GM23338 (cell line): ENCODE results near the gene MINDY3. TPM values are rescaled to one million over a fixed set of nuclear protein-coding genes. Genes with fewer than 3 reads are reported as not detected.

Source experiments
- ATAC-seq: fragments of 200-7000 bp; cut with Tn5 transposase; 3 replicates; pipeline ENCODE4 v1.9.1; 2020
- DNase-seq: peaks from one replicate; pipeline ENCODE4 v3.0.0-alpha.2; 2015; ENCODE audit warnings: low spot score
- H2AFZ ChIP-seq: fragments of 200-600 bp; sonication (generic); 2 replicates; pipeline ENCODE4 v1.8.0; 2016; ENCODE audit warnings: antibody characterized with exemption, mild to moderate bottlenecking, moderate library complexity
- H3F3A ChIP-seq: fragments of 200-600 bp; sonication (generic); replicated peaks from 2 replicates; pipeline ENCODE4 v1.8.0; 2017; ENCODE audit warnings: antibody characterized with exemption, mixed run types, low read depth
- H3K27ac ChIP-seq: fragments of 200-600 bp; sonication (generic); 2 replicates; pipeline ENCODE4 v1.6.1; 2016; ENCODE audit warnings: low read depth
- H3K27me3 ChIP-seq: fragments of 200-600 bp; sonication (generic); 2 replicates; pipeline ENCODE4 v1.8.0; 2016; ENCODE audit warnings: mild to moderate bottlenecking, mixed run types, moderate library complexity; ENCODE audit not compliant: insufficient read depth
- H3K36me3 ChIP-seq: fragments of 200-600 bp; sonication (generic); 2 replicates; pipeline ENCODE4 v1.8.0; 2016; ENCODE audit warnings: mild to moderate bottlenecking; ENCODE audit not compliant: insufficient read depth
- H3K4me1 ChIP-seq: fragments of 200-600 bp; sonication (generic); 2 replicates; pipeline ENCODE4 v1.8.0; 2016; ENCODE audit warnings: mild to moderate bottlenecking, moderate library complexity; ENCODE audit not compliant: insufficient read depth
- H3K4me2 ChIP-seq: fragments of 200-600 bp; sonication (generic); 2 replicates; pipeline ENCODE4 v1.7.1; 2017; ENCODE audit warnings: mixed run types
- H3K4me3 ChIP-seq: fragments of 200-600 bp; sonication (generic); 2 replicates; pipeline ENCODE4 v1.6.1; 2016; ENCODE audit warnings: mixed run types
- H3K79me2 ChIP-seq: fragments of 200-600 bp; sonication (generic); replicated peaks from 2 replicates; pipeline ENCODE4 v1.8.0; 2017; ENCODE audit warnings: mild to moderate bottlenecking; ENCODE audit not compliant: insufficient read depth
- H3K9me2 ChIP-seq: fragments of 200-600 bp; sonication (generic); 2 replicates; pipeline ENCODE4 v1.8.0; 2017; ENCODE audit not compliant: insufficient read depth
- H4K20me1 ChIP-seq: fragments of 200-600 bp; sonication (generic); replicated peaks from 2 replicates; pipeline ENCODE4 v1.8.0; 2017; ENCODE audit warnings: mild to moderate bottlenecking; ENCODE audit not compliant: insufficient read depth
- H3K27ac Mint-ChIP-seq: 2 replicates; pipeline ENCODE4 v1.8.0; 2020; ENCODE audit warnings: inconsistent platforms, mild to moderate bottlenecking, moderate library complexity, mixed read lengths
- H3K27me3 Mint-ChIP-seq: 3 replicates; pipeline ENCODE4 v1.8.0; 2022; ENCODE audit warnings: low read depth, mild to moderate bottlenecking, moderate library complexity, mixed read lengths, inconsistent platforms; ENCODE audit not compliant: insufficient read depth, poor library complexity
- H3K36me3 Mint-ChIP-seq: 3 replicates; pipeline ENCODE4 v1.8.0; 2021; ENCODE audit warnings: low read depth, mild to moderate bottlenecking, inconsistent platforms, moderate library complexity, mixed read lengths
- H3K4me1 Mint-ChIP-seq: 3 replicates; pipeline ENCODE4 v1.8.0; 2020; ENCODE audit warnings: mild to moderate bottlenecking, inconsistent platforms, mixed read lengths
- H3K4me3 Mint-ChIP-seq: 3 replicates; pipeline ENCODE4 v1.8.0; 2021; ENCODE audit warnings: moderate library complexity, mild to moderate bottlenecking, inconsistent platforms, mixed read lengths
- H3K9me3 Mint-ChIP-seq: 3 replicates; pipeline ENCODE4 v1.8.0; 2020; ENCODE audit warnings: moderate library complexity, mild to moderate bottlenecking, inconsistent platforms, mixed read lengths
- CREB1 ChIP-seq: fragments of 250-450 bp; sonication (Bioruptor Pico); IDR thresholded peaks from 2 replicates; pipeline ENCODE4 v1.5.0; 2020; ENCODE audit warnings: low read depth, mild to moderate bottlenecking, moderate library complexity
- CTCF ChIP-seq, 2 experiments: fragments of 200-600 bp in 1 of 2; sonication (generic) in 1 of 2; conservative IDR thresholded peaks; 2 replicates each; pipeline versions ENCODE4 v1.5.1 to v1.6.1; 2016 to 2017; ENCODE audit warnings: antibody characterized with exemption in 2 of 2, low read depth in 2 of 2, mild to moderate bottlenecking in 2 of 2, moderate library complexity in 1 of 2
- ETS1 ChIP-seq: IDR thresholded peaks from 2 replicates; pipeline ENCODE4 v1.6.1; 2016; ENCODE audit warnings: antibody characterized with exemption
- EZH2 ChIP-seq: fragments of 200-600 bp; sonication (generic); IDR thresholded peaks from one replicate; pipeline ENCODE4 v1.8.0; 2017; ENCODE audit warnings: antibody characterized with exemption, mild to moderate bottlenecking, low read depth; ENCODE audit not compliant: unreplicated experiment
- JUNB ChIP-seq: IDR thresholded peaks from one replicate; pipeline ENCODE4 v1.6.1; 2016; ENCODE audit warnings: antibody characterized with exemption; ENCODE audit not compliant: unreplicated experiment
- POLR2AphosphoS5 ChIP-seq: IDR thresholded peaks from 2 replicates; pipeline ENCODE4 v1.6.1; 2016; ENCODE audit warnings: antibody characterized with exemption, low read depth
- ZNF331 ChIP-seq: fragments of 250-450 bp; sonication (Bioruptor Pico); IDR thresholded peaks from 2 replicates; pipeline ENCODE4 v1.5.0; 2020; ENCODE audit warnings: low read depth, mild to moderate bottlenecking, moderate library complexity
- ZNF462 ChIP-seq: fragments of 250-450 bp; sonication (Bioruptor Pico); IDR thresholded peaks from 2 replicates; pipeline ENCODE4 v1.5.0; 2020; ENCODE audit warnings: mild to moderate bottlenecking, moderate library complexity
- polyA plus RNA-seq: library from polyadenylated mRNA; unstranded; fragments of >200 nt; fragmentation: Nextera tagmentation; extraction: Ambion mirVana; gene quantifications from 2 replicates; pipeline ENCODE4 v1.2.1, GENCODE V29; 2016
- total RNA-seq: library from RNA; depleted of rRNA; stranded (reverse); fragments of >200 nt; shearing (Covaris generic); gene quantifications from 2 replicates; pipeline ENCODE4 v1.2.3, GENCODE V29; 2014

The MINDY3 gene
- total and polyA plus RNA-seq, 2 experiments from 2014 or later: 10.2 to 13.6 TPM

GRCh38 chr10:15794569-15794968, 65.7 kb downstream of the MINDY3 start:
- no peak for DNase-seq
- H3K4me1 ChIP-seq: no peaks in the 10 kb centered on the region
- peaks cover 3% of the 10 kb centered on the region for H3K27me3 Mint-ChIP-seq
- no peaks in the 10 kb centered on the region for H3K79me2 ChIP-seq
- no peaks in the 10 kb centered on the region for H4K20me1 ChIP-seq
- no peak overlapping the region for H2AFZ ChIP-seq
- no peaks in the 10 kb centered on the region for H3F3A ChIP-seq
- H3K27me3 ChIP-seq: no peaks in the 10 kb centered on the region
- no peak overlapping the region for H3K27ac Mint-ChIP-seq
- H3K4me3 Mint-ChIP-seq: no peak overlapping the region
- H3K9me3 Mint-ChIP-seq: no peaks in the 10 kb centered on the region
- TF ChIP-seq ZNF462: no peak
- TF ChIP-seq CTCF (conservative IDR thresholded peaks at IDR 0.05; ENCODE audit: low read depth in 2 of 2): no peak
- no peak for TF ChIP-seq ZNF331 (CRISPR knock-in tag)
- no peak overlapping the region for H3K4me3 ChIP-seq
- H3K4me2 ChIP-seq: no peak overlapping the region
- no peak overlapping the region for H3K27ac ChIP-seq
- H3K36me3 ChIP-seq: no peaks in the 10 kb centered on the region
- no peaks in the 10 kb centered on the region for H3K36me3 Mint-ChIP-seq
- ATAC-seq: no peak
- no peaks in the 10 kb centered on the region for H3K4me1 Mint-ChIP-seq
- no peaks in the 10 kb centered on the region for H3K9me2 ChIP-seq

- no peaks in the 10 kb centered on the region for H3K4me1 Mint-ChIP-seq
- peaks cover 3% of the 10 kb centered on the region for H3K27me3 Mint-ChIP-seq
- Histone ChIP-seq H3K4me1 (no peaks in the 10 kb centered on the region), H3K9me2 (no peaks in the 10 kb centered on the region), H3F3A (no peaks in the 10 kb centered on the region), H3K27me3 (no peaks in the 10 kb centered on the region), H3K79me2 (no peaks in the 10 kb centered on the region), H3K27ac (no peak overlapping the region), H2AFZ (no peak overlapping the region), H3K4me3 (no peak overlapping the region), H3K36me3 (no peaks in the 10 kb centered on the region), H4K20me1 (no peaks in the 10 kb centered on the region), H3K4me2 (no peak overlapping the region)
- ATAC-seq (no peak), DNase-seq (no peak)
- H3K27ac Mint-ChIP-seq: no peak overlapping the region
- no peak overlapping the region for H3K4me3 Mint-ChIP-seq
- H3K9me3 Mint-ChIP-seq: no peaks in the 10 kb centered on the region
- no peaks in the 10 kb centered on the region for H3K36me3 Mint-ChIP-seq
- TF ChIP-seq CREB1 (CRISPR knock-in tag) (no peak), JUNB (no peak), EZH2 (no peak), POLR2AphosphoS5 (no peak), ZNF331 (CRISPR knock-in tag) (no peak), CTCF (conservative IDR thresholded peaks at IDR 0.05; ENCODE audit: low read depth in 2 of 2) (no peak), ETS1 (no peak)
Observed at GRCh38 chr10:15793664-15794063, 66.6 kb downstream of the MINDY3 start.
